ENCODE results near the gene ARHGAP15. TPM values are rescaled to one million over a fixed set of nuclear protein-coding genes. Genes with fewer than 3 reads are reported as not detected.
A peak's percentile ranks its signal among the peaks of the same experiment; 100 is the strongest.

The ARHGAP15 gene
- total RNA-seq, 2 donors from 2014 or later: 0.86 TPM; not detected in 1

DNA sequence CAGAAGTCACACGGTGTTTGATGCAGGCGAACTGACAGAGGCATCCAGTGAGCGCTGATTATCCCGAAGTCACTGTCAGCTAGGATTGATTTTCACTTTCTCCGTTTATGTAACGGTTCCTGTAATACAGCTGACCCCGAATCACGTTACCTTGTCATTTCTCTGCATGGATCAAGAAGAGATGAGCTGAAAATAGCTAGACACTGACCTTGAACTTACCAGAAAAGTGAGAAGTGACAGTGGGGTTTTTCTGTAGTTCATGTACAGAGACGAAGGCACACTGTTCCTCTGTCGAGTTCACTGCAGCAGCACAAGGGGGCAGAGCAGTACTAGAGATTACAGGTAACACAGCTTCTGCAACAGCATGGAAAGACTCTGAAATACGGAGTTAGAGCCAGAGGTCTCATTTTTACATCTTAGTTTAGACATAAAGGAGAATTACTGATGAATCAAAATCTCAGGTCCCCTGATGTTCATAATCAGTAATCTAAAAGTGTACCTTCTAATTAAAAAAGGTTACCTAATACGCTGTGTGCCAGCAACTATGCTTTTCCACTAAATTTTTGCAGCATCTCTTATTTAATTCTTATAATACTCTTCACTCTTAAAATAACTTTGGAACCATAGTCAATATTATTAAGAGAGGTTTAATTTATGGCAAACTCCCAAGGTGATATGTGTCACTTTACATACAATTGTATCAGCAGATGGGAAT, 33.1 kb downstream of the ARHGAP15 start:
- no peaks in the 10 kb centered on the region for H3K27me3 Mint-ChIP-seq (ENCODE audit: insufficient read depth)
- 71 to 76% methylated on average over 10 to 12 of the region's 12 CpGs for WGBS, 2 experiments (ENCODE audit: insufficient coverage in 1 of 2, insufficient read length in 1 of 2)

DNA sequence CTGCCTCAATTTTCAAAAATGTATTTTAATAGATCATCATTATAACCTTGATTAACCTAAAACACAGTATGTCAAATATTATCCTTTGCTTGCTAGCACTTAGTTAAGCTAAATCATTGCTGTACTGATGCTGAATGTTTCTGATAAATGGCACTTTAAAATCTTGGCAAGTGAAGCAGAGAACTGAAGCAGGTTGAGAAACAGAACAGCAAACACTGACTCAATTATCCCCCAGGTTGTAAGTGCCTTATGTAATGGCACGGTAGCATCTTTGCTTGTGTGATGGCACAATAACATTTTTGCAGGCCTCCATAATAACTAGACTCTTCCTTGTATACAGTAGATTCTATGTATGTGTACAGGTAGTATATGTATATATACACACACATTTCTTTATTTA, 33.8 kb downstream of the ARHGAP15 start:
- Histone ChIP-seq H3K27ac (ENCODE audit: low read depth, low read length) (no peak overlapping the region), H3K27me3 (ENCODE audit: control insufficient read depth, insufficient read depth, low read length, poor library complexity, severe bottlenecking) (no peaks in the 10 kb centered on the region), H3K9ac (ENCODE audit: extremely low read depth, low read length, poor library complexity, severe bottlenecking) (no peak overlapping the region), H3K4me1 (ENCODE audit: control insufficient read depth, insufficient read depth, low read length) (no peaks in the 10 kb centered on the region), H3K36me3 (ENCODE audit: control insufficient read depth, insufficient read depth, low read length) (no peaks in the 10 kb centered on the region), H3K4me3 (ENCODE audit: low read length) (no peak overlapping the region), H3K9me3 (ENCODE audit: control insufficient read depth, low read length) (no peaks in the 10 kb centered on the region)
- H3K4me1 Mint-ChIP-seq: peaks cover 10% of the 10 kb centered on the region
- TF ChIP-seq, protein P1, sequence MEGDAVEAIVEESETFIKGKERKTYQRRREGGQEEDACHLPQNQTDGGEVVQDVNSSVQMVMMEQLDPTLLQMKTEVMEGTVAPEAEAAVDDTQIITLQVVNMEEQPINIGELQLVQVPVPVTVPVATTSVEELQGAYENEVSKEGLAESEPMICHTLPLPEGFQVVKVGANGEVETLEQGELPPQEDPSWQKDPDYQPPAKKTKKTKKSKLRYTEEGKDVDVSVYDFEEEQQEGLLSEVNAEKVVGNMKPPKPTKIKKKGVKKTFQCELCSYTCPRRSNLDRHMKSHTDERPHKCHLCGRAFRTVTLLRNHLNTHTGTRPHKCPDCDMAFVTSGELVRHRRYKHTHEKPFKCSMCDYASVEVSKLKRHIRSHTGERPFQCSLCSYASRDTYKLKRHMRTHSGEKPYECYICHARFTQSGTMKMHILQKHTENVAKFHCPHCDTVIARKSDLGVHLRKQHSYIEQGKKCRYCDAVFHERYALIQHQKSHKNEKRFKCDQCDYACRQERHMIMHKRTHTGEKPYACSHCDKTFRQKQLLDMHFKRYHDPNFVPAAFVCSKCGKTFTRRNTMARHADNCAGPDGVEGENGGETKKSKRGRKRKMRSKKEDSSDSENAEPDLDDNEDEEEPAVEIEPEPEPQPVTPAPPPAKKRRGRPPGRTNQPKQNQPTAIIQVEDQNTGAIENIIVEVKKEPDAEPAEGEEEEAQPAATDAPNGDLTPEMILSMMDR (conservative IDR thresholded peaks at IDR 0.05): no peak
- H3K36me3 Mint-ChIP-seq (ENCODE audit: low read depth): no peaks in the 10 kb centered on the region
- H3K4me3 Mint-ChIP-seq: no peak overlapping the region
- H3K27me3 Mint-ChIP-seq (ENCODE audit: insufficient read depth): no peaks in the 10 kb centered on the region
- DNase-seq: no peak
- H3K27ac Mint-ChIP-seq: no peak overlapping the region
- no peaks in the 10 kb centered on the region for H3K9me3 Mint-ChIP-seq
- WGBS, 2 experiments (ENCODE audit: insufficient coverage in 1 of 2, insufficient read length in 1 of 2): 100% methylated on average over 1 of the region's 1 CpG; no CpG with 5 or more reads in 1 of the 2 experiments

More for the DNA sequence above, 33.1 kb downstream of the ARHGAP15 start:
- no peak overlapping the region for H3K27ac Mint-ChIP-seq
- Histone ChIP-seq H3K4me3 (ENCODE audit: low read length) (no peak overlapping the region), H3K9me3 (ENCODE audit: control insufficient read depth, low read length) (no peaks in the 10 kb centered on the region), H3K9ac (ENCODE audit: extremely low read depth, low read length, poor library complexity, severe bottlenecking) (no peak overlapping the region), H3K4me1 (ENCODE audit: control insufficient read depth, insufficient read depth, low read length) (no peaks in the 10 kb centered on the region), H3K27me3 (ENCODE audit: control insufficient read depth, insufficient read depth, low read length, poor library complexity, severe bottlenecking) (no peaks in the 10 kb centered on the region), H3K36me3 (ENCODE audit: control insufficient read depth, insufficient read depth, low read length) (no peaks in the 10 kb centered on the region), H3K27ac (ENCODE audit: low read depth, low read length) (no peak overlapping the region)
- no peaks in the 10 kb centered on the region for H3K36me3 Mint-ChIP-seq (ENCODE audit: low read depth)
- peaks cover 7% of the 10 kb centered on the region for H3K4me1 Mint-ChIP-seq
- TF ChIP-seq, protein P1 (conservative IDR thresholded peaks at IDR 0.05): peak; percentile 90
- DNase-seq: peak; percentile 75
- H3K4me3 Mint-ChIP-seq: no peak overlapping the region
- H3K9me3 Mint-ChIP-seq: no peaks in the 10 kb centered on the region

DNA sequence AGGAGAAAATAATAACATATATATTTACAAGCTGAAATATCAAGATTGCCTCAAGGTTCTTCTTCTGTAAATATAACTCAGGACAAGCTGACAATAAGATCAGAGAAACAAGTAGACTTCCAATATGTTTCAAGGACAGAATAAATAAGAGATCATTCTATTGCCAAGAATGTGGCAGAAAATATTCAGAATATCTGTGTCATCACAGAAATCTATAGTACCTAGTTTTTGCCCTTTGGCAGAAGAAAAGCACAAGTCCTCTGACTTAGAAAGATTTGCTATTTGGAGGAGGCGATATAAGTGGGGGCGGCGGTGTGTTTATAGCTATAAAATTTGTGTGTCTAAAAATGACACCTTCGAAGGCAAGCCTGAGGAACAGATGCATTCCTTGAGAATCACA, 34.3 kb downstream of the ARHGAP15 start:
- Histone ChIP-seq H3K27me3 (ENCODE audit: control insufficient read depth, insufficient read depth, low read length, poor library complexity, severe bottlenecking) (no peaks in the 10 kb centered on the region), H3K4me3 (ENCODE audit: low read length) (no peak overlapping the region), H3K4me1 (ENCODE audit: control insufficient read depth, insufficient read depth, low read length) (no peaks in the 10 kb centered on the region), H3K36me3 (ENCODE audit: control insufficient read depth, insufficient read depth, low read length) (no peaks in the 10 kb centered on the region), H3K9ac (ENCODE audit: extremely low read depth, low read length, poor library complexity, severe bottlenecking) (no peak overlapping the region), H3K27ac (ENCODE audit: low read depth, low read length) (no peak overlapping the region), H3K9me3 (ENCODE audit: control insufficient read depth, low read length) (no peaks in the 10 kb centered on the region)
- Mint-ChIP-seq H3K4me3 (no peak overlapping the region), H3K27ac (no peak overlapping the region), H3K36me3 (ENCODE audit: low read depth) (no peaks in the 10 kb centered on the region), H3K27me3 (ENCODE audit: insufficient read depth) (no peaks in the 10 kb centered on the region), H3K9me3 (no peaks in the 10 kb centered on the region), H3K4me1 (peaks cover 10% of the 10 kb centered on the region)
- 90 to 92% methylated on average over 3 to 4 of the region's 4 CpGs for WGBS, 2 experiments (ENCODE audit: insufficient coverage in 1 of 2, insufficient read length in 1 of 2)
- no peak for DNase-seq
- TF ChIP-seq, protein P1 (conservative IDR thresholded peaks at IDR 0.05): no peak
